ENCODE data around the gene EXOG. TPM values are rescaled to one million over a fixed set of nuclear protein-coding genes. Genes with fewer than 3 reads are reported as not detected.

EXOG gene
- total RNA-seq, 1 experiment from 2014 or later, result 12.5 TPM

DNA sequence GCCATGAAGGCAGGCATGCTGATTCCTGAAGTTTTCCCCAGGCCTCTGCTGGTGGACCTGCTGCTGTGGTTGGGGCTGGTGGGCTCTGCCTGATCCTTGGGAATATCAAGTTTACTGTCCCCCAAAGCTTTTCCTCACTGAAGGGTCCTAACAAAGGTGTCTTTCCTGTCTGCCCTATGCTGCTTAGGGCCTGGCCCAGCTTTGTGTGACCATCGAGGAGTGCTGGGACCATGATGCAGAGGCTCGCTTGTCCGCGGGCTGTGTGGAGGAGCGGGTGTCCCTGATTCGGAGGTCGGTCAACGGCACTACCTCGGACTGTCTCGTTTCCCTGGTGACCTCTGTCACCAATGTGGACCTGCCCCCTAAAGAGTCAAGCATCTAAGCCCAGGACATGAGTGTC, 13.2 kb upstream of the EXOG start:
- intact Hi-C loops (cut with micrococcal nuclease; ENCODE audit: unreplicated experiment) (no loop called here), in situ Hi-C loops (cut with HindIII; ENCODE audit: low pct_unique_long_range_greater_than_20kb, low sequenced_read_pairs) (no loop called here)
- DNase-seq (ENCODE audit: low read depth, low spot score), result no peak
- ATAC-seq, result no peak
- Histone ChIP-seq H3K4me3 (ENCODE audit: low read depth in 2 of 2, low read length in 2 of 2) (no peak overlapping the region), H3K36me3 (ENCODE audit: control insufficient read depth, insufficient read depth, low read length) (no peaks in the 10 kb centered on the region), H3K4me1 (ENCODE audit: control insufficient read depth, insufficient read depth, low read length) (no peaks in the 10 kb centered on the region), H3K27ac (ENCODE audit: low read length) (no peak overlapping the region), H3K27me3 (ENCODE audit: control insufficient read depth, insufficient read depth, low read length) (no peaks in the 10 kb centered on the region), H3K9me3 (ENCODE audit: control insufficient read depth, insufficient read depth, low read depth, low read length) (no peaks in the 10 kb centered on the region)
- CTCF ChIA-PET, result no interaction called here
- BruUV-seq (replicated peaks), result no TSS peak
- TF ChIP-seq POLR2AphosphoS5 (IDR thresholded peaks at IDR 0.05; ENCODE audit: low read depth, low read length) (no peak), SIN3A (IDR thresholded peaks at IDR 0.05; ENCODE audit: borderline replicate concordance, insufficient read depth, low read depth, low read length) (no peak), TCF7L2 (IDR thresholded peaks at IDR 0.05; ENCODE audit: low read depth, low read length) (no peak)
- TF ChIP-seq, protein P1, sequence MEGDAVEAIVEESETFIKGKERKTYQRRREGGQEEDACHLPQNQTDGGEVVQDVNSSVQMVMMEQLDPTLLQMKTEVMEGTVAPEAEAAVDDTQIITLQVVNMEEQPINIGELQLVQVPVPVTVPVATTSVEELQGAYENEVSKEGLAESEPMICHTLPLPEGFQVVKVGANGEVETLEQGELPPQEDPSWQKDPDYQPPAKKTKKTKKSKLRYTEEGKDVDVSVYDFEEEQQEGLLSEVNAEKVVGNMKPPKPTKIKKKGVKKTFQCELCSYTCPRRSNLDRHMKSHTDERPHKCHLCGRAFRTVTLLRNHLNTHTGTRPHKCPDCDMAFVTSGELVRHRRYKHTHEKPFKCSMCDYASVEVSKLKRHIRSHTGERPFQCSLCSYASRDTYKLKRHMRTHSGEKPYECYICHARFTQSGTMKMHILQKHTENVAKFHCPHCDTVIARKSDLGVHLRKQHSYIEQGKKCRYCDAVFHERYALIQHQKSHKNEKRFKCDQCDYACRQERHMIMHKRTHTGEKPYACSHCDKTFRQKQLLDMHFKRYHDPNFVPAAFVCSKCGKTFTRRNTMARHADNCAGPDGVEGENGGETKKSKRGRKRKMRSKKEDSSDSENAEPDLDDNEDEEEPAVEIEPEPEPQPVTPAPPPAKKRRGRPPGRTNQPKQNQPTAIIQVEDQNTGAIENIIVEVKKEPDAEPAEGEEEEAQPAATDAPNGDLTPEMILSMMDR (IDR thresholded peaks at IDR 0.05), result no peak
- TF ChIP-seq, protein P2, sequence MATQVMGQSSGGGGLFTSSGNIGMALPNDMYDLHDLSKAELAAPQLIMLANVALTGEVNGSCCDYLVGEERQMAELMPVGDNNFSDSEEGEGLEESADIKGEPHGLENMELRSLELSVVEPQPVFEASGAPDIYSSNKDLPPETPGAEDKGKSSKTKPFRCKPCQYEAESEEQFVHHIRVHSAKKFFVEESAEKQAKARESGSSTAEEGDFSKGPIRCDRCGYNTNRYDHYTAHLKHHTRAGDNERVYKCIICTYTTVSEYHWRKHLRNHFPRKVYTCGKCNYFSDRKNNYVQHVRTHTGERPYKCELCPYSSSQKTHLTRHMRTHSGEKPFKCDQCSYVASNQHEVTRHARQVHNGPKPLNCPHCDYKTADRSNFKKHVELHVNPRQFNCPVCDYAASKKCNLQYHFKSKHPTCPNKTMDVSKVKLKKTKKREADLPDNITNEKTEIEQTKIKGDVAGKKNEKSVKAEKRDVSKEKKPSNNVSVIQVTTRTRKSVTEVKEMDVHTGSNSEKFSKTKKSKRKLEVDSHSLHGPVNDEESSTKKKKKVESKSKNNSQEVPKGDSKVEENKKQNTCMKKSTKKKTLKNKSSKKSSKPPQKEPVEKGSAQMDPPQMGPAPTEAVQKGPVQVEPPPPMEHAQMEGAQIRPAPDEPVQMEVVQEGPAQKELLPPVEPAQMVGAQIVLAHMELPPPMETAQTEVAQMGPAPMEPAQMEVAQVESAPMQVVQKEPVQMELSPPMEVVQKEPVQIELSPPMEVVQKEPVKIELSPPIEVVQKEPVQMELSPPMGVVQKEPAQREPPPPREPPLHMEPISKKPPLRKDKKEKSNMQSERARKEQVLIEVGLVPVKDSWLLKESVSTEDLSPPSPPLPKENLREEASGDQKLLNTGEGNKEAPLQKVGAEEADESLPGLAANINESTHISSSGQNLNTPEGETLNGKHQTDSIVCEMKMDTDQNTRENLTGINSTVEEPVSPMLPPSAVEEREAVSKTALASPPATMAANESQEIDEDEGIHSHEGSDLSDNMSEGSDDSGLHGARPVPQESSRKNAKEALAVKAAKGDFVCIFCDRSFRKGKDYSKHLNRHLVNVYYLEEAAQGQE (IDR thresholded peaks at IDR 0.05; ENCODE audit: insufficient read depth in 1 of 2, low read depth in 2 of 2, low read length in 1 of 2), result no peak
- POLR2A ChIA-PET, result no interaction called here

DNA sequence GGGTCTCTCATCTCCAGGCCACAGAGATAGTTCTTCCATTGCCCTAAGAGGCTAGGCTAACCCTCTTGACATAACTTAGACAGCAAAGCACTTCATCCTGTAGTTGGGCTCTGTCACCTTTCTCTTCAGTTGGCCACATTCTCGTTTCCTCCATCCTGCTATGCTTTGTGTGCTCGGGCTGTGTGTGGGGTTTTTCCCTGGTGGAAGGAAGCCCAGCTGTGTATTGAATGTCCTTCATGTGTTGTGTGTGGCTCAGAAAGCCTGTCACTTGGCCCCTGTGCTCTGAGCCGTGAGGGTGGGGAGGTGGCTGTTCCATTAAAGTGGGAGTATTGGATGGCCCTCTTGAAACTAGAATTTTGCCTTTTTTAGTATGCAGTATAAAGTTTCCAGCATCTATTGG, 8.8 kb upstream of the EXOG start:
- Histone ChIP-seq H3K9me3 (ENCODE audit: control insufficient read depth, insufficient read depth, low read depth, low read length) (no peaks in the 10 kb centered on the region), H3K4me1 (ENCODE audit: control insufficient read depth, insufficient read depth, low read length) (no peaks in the 10 kb centered on the region), H3K4me3 (ENCODE audit: low read depth in 2 of 2, low read length in 2 of 2) (no peak overlapping the region), H3K27ac (ENCODE audit: low read length) (no peak overlapping the region), H3K36me3 (ENCODE audit: control insufficient read depth, insufficient read depth, low read length) (no peaks in the 10 kb centered on the region), H3K27me3 (ENCODE audit: control insufficient read depth, insufficient read depth, low read length) (no peaks in the 10 kb centered on the region)
- no TSS peak for BruUV-seq (replicated peaks)
- DNase-seq (ENCODE audit: low read depth, low spot score) (no peak), ATAC-seq (no peak)
- intact Hi-C loops (cut with micrococcal nuclease; ENCODE audit: unreplicated experiment), result no loop called here
- in situ Hi-C loops (cut with HindIII; ENCODE audit: low pct_unique_long_range_greater_than_20kb, low sequenced_read_pairs), result no loop called here
- TF ChIP-seq POLR2AphosphoS5 (IDR thresholded peaks at IDR 0.05; ENCODE audit: low read depth, low read length) (no peak), SIN3A (IDR thresholded peaks at IDR 0.05; ENCODE audit: borderline replicate concordance, insufficient read depth, low read depth, low read length) (no peak), TCF7L2 (IDR thresholded peaks at IDR 0.05; ENCODE audit: low read depth, low read length) (no peak)
- TF ChIP-seq, protein P1 (IDR thresholded peaks at IDR 0.05), result no peak
- TF ChIP-seq, protein P2 (IDR thresholded peaks at IDR 0.05; ENCODE audit: insufficient read depth in 1 of 2, low read depth in 2 of 2, low read length in 1 of 2), result no peak
- CTCF ChIA-PET, result no interaction called here
- POLR2A ChIA-PET, result no interaction called here
